Astrocyte of the spinal cord (primary cell): ENCODE results near the gene MROH2A.

Experiments used
- DNase-seq: peaks from one replicate; pipeline ENCODE4 v3.0.0; 2011; ENCODE audit warnings: low read depth, low spot score
- H3K4me3 ChIP-seq: 2 replicates; pipeline ENCODE4 v1.5.1; 2011; ENCODE audit warnings: low read depth, mild to moderate bottlenecking, low read length, moderate library complexity
- CTCF ChIP-seq: IDR thresholded peaks from 2 replicates; pipeline ENCODE4 v1.5.1; 2012; ENCODE audit warnings: low read depth, mild to moderate bottlenecking, low read length, inconsistent platforms
- in situ Hi-C: cut with HindIII; loops from 2 replicates; pipeline ENCODE4 v1.10.0; 2017; ENCODE audit warnings: low sequenced_read_pairs

The MROH2A gene

GRCh38 chr2:233817995-233818638 is 40.0 kb downstream of the MROH2A start:
- no peak overlapping the region for H3K4me3 ChIP-seq
- in situ Hi-C loops: no loop called here
- no peak for DNase-seq
- TF ChIP-seq CTCF: no peak

GRCh38 chr2:233818639-233819621 is 40.8 kb downstream of the MROH2A start:
- in situ Hi-C loops: no loop called here
- TF ChIP-seq CTCF: no peak
- H3K4me3 ChIP-seq: no peak overlapping the region
- DNase-seq: no peak

- in situ Hi-C loops: no loop called here
- DNase-seq: no peak
- no peak overlapping the region for H3K4me3 ChIP-seq
- no peak for TF ChIP-seq CTCF
Observed at GRCh38 chr2:233819884-233820773, 42.0 kb downstream of the MROH2A start.

DNA sequence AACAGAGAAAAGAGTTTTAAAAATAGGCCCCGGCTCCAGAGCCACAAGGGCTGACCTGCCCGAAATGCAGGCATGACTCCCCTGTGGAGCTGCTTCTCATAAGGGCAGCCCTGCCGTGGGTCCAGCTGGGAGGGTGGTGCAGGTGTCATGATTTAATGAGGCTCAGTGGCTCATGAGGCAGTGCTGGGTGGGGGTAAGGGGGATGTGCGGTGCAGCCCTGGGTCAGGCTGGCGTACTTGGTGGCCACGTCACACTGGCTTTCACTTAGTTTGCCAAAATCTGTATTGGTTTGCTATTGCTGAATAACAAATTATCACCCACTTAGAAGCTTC is 42.6 kb downstream of the MROH2A start:
- in situ Hi-C loops: no loop called here
- no peak for DNase-seq
- no peak overlapping the region for H3K4me3 ChIP-seq
- no peak for TF ChIP-seq CTCF

GRCh38 chr2:233821196-233821595 is 43.1 kb downstream of the MROH2A start:
- no peak for TF ChIP-seq CTCF
- in situ Hi-C loops: no loop called here
- DNase-seq: no peak
- no peak overlapping the region for H3K4me3 ChIP-seq

GRCh38 chr2:233821709-233822100 is 43.6 kb downstream of the MROH2A start:
- DNase-seq: no peak
- no peak overlapping the region for H3K4me3 ChIP-seq
- TF ChIP-seq CTCF: no peak
- in situ Hi-C loops: no loop called here
